G401 (cell line): ENCODE measurements around the gene SLC36A1. TPM values are rescaled to one million over a fixed set of nuclear protein-coding genes. Genes with fewer than 3 reads are reported as not detected.

Experiments used
- DNase-seq: peaks from one replicate; pipeline ENCODE4 v3.0.0-alpha.2; 2015; ENCODE audit warnings: low spot score
- in situ Hi-C: cut with HindIII; loops from 2 replicates; pipeline ENCODE4 v1.10.0; 2016; ENCODE audit warnings: low sequenced_read_pairs, mixed read lengths
- total RNA-seq: library from RNA; depleted of rRNA; stranded (reverse); fragments of >200 nt; shearing (Covaris generic); gene quantifications from 2 replicates; pipeline ENCODE4 v1.2.3, GENCODE V29; 2014

The SLC36A1 gene
- total RNA-seq, 1 experiment from 2014 or later, result 4.4 TPM

- peak; percentile 72 for DNase-seq
- in situ Hi-C loops, result no loop called here
Observed at GRCh38 chr5:151449839-151450238, 2.4 kb downstream of the SLC36A1 start.

GRCh38 chr5:151450605-151451004, 3.2 kb downstream of the SLC36A1 start:
- in situ Hi-C loops, result no loop called here
- DNase-seq, result peak; percentile 34

- DNase-seq, result no peak
- in situ Hi-C loops, result no loop called here
Observed at GRCh38 chr5:151451626-151452520, 4.5 kb downstream of the SLC36A1 start.

GRCh38 chr5:151454166-151454565, 6.8 kb downstream of the SLC36A1 start:
- DNase-seq, result peak; percentile 58
- in situ Hi-C loops, result no loop called here

- in situ Hi-C loops, result no loop called here
- no peak for DNase-seq
Observed at GRCh38 chr5:151454889-151455288, 7.5 kb downstream of the SLC36A1 start.

GRCh38 chr5:151456321-151456940, 9.0 kb downstream of the SLC36A1 start:
- DNase-seq, result peak; percentile 45
- in situ Hi-C loops, result no loop called here

DNA sequence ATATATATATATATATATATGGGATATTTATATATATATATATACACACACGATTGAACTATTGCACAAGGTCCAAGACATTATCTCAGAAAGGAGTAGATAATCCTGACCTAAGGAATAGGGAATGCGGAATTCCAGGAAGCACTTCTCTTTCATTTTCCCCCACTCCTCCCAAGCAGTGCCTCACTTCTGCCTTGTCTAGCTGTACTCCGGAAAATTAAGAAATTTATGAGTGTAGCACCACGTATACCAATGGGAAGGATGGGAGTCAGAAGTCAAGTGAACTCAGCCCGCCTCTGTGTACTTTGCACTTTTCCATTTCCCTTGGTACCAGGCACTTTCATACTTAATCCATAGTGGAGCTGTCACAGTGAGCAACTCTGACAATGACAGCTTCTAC, 10.9 kb downstream of the SLC36A1 start:
- in situ Hi-C loops, result no loop called here

GRCh38 chr5:151459680-151460324, 12.4 kb downstream of the SLC36A1 start:
- no peak for DNase-seq
- in situ Hi-C loops, result no loop called here

More for the DNA sequence above, 10.9 kb downstream of the SLC36A1 start:
- no peak for DNase-seq

- in situ Hi-C loops, result no loop called here
- DNase-seq, result no peak
Observed at GRCh38 chr5:151461312-151461711, 13.9 kb downstream of the SLC36A1 start.

GRCh38 chr5:151463137-151464029, 16.0 kb downstream of the SLC36A1 start:
- peak; percentile 47 for DNase-seq
- in situ Hi-C loops, result no loop called here

- no peak for DNase-seq
- in situ Hi-C loops, result no loop called here
Observed at GRCh38 chr5:151464101-151464500, 16.7 kb downstream of the SLC36A1 start.

GRCh38 chr5:151465476-151465875, 18.1 kb downstream of the SLC36A1 start:
- no peak for DNase-seq
- in situ Hi-C loops, result no loop called here

GRCh38 chr5:151467576-151467975, 20.2 kb downstream of the SLC36A1 start:
- in situ Hi-C loops, result no loop called here
- DNase-seq, result no peak

DNA sequence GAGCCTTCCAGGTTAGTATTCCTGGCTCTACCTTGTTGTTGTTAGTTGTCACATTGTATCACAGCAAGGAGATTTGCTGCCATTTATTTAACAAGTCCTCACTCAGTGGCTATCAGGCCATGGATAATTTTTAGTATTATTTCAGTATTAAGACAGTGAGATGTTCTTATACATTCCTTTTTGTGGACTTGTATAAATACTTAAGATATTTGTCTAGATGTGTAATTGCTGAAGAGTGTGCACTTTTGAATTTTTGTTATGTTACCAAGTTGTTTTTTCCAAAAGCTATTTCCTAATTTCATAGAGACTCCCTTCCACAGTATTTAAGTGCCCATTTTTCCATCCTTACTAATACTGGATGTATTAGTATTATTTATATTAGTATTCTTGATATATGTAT, 22.0 kb downstream of the SLC36A1 start:
- in situ Hi-C loops, result no loop called here
- DNase-seq, result no peak

DNA sequence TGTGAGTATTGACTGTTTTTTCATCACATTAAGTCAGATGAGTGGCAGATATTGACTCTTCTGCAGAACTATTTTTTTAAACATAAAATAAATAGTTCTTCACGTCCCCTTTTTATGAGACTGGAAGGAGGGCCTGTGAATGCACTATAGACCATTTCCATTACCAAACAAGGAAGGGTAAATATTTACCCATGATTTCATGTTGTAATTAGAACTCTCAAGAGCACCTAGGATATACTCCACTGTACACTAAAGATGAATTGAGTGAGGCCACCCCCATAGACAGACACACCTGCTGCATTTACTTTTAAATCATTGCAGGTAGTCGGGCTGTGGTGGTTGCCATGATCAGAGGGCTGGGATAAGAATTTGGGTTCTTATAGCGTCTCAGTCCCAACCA, 22.6 kb downstream of the SLC36A1 start:
- no peak for DNase-seq
- in situ Hi-C loops, result no loop called here

DNA sequence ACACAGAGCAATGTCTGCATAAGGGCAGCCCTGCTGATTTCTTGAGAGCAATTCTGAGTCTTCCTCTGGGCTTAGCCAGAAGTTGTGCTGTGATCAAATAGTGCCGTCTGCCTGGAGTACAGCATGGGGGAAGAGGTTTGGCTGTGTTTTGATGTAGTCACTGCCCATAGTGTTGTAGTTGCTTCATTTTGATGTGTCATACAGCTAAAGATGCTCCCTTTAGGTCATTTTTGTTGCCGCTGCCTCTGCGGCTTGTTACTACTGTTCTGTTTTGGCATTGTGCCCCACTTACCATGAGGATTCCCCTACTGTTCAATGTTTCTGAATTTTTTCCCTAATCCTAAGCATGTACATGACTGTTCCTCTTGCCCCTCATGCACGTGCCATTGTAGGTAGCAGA, 23.0 kb downstream of the SLC36A1 start:
- DNase-seq, result peak; percentile 57
- in situ Hi-C loops, result no loop called here

DNA sequence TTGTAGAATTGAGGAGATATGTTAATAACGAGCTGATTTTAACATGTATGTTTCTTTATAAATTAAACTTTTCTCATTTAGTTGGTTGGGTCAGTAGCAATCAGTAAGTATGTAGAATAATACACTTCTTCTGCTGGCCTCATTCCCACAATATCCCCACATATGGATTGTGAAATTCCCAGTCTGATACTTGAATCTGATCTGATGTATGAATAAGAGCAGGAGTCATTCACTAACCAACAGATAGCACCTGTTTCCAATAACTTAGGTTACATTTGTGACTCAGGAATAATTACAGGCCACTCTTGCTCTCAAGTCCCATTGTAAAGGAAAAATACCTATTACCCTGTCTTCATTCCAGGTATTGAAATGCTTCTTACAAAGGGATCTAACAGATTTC, 23.9 kb downstream of the SLC36A1 start:
- in situ Hi-C loops, result no loop called here
- DNase-seq, result no peak

- in situ Hi-C loops, result no loop called here
- DNase-seq, result no peak
Observed at GRCh38 chr5:151474799-151475198, 27.4 kb downstream of the SLC36A1 start.

DNA sequence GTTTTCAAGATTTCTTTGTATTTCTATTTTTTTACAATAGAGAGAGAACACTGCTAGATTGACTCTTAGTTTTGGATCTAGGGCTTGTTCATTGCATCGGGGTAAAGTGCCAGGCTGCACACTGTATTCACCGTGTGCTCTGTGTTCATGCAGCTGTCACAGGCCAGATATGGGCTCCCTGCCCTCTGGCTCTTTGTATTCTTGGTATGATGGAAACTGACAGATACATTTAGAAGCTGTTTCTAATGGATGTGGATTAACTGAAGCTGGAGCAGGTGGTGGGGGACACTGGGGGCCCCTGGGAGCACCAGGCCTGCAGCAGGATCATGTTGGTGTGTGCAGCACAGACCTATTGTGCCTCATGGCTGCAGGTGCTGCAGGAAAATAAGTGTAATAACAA, 28.0 kb downstream of the SLC36A1 start:
- DNase-seq, result peak; percentile 74
- in situ Hi-C loops, result no loop called here
